GM18517 (cell line): Measurements from ENCODE around the gene MUC22.
"Not testable (repeated sequence)": the region's sequence is repeated elsewhere in the genome, so short reads cannot be mapped to it uniquely, and the experiment has no call there.

Source experiments
- ATAC-seq: cut with Tn5 transposase; IDR thresholded peaks from one replicate; pipeline ENCODE4 v1.9.1; 2021; ENCODE audit warnings: mild to moderate bottlenecking, moderate library complexity; ENCODE audit not compliant: unreplicated experiment

Gene MUC22

GRCh38 chr6:31010393-31011060 lies at the start of gene MUC22:
Gene MUC22 (plus strand): TSS chr6:31010474. CDS start chr6:31010707, 233 bp downstream.
- ATAC-seq, result no peak

GRCh38 chr6:30960907-30961673 lies 49.2 kb upstream of the MUC22 start:
- ATAC-seq, result no peak

GRCh38 chr6:30962716-30963115 lies 47.6 kb upstream of the MUC22 start:
- no peak for ATAC-seq

GRCh38 chr6:30963641-30964040 lies 46.6 kb upstream of the MUC22 start:
- no peak for ATAC-seq

- no peak for ATAC-seq
These were observed 46.2 kb upstream of the MUC22 start for GRCh38 chr6:30964075-30964474.

GRCh38 chr6:30965140-30965601 lies 45.1 kb upstream of the MUC22 start:
- no peak for ATAC-seq

- ATAC-seq, result no peak
These were observed 44.1 kb upstream of the MUC22 start for GRCh38 chr6:30966154-30966553.

GRCh38 chr6:30969171-30969570 lies 41.1 kb upstream of the MUC22 start:
- ATAC-seq, result not testable (repeated sequence)

GRCh38 chr6:30970946-30971345 lies 39.3 kb upstream of the MUC22 start:
- no peak for ATAC-seq

- no peak for ATAC-seq
These were observed 37.5 kb upstream of the MUC22 start for GRCh38 chr6:30972816-30973215.

- ATAC-seq, result no peak
These were observed 35.6 kb upstream of the MUC22 start for GRCh38 chr6:30974490-30975252.

GRCh38 chr6:30979141-30979540 lies 31.1 kb upstream of the MUC22 start:
- ATAC-seq, result no peak

- ATAC-seq, result no peak
These were observed 30.6 kb upstream of the MUC22 start for GRCh38 chr6:30979690-30980089.

GRCh38 chr6:30981942-30982772 lies 28.1 kb upstream of the MUC22 start:
- no peak for ATAC-seq

- ATAC-seq, result no peak
These were observed 26.8 kb upstream of the MUC22 start, which contains the start of gene MUC21 for GRCh38 chr6:30983439-30983838. Gene MUC21 (plus strand): TSS chr6:30983718. CDS start chr6:30983959, 241 bp downstream.

GRCh38 chr6:30985490-30985889 lies 24.8 kb upstream of the MUC22 start:
- ATAC-seq, result no peak

- ATAC-seq, result no peak
These were observed 23.0 kb upstream of the MUC22 start for GRCh38 chr6:30987304-30987703.

- ATAC-seq, result no peak
These were observed 22.0 kb upstream of the MUC22 start for GRCh38 chr6:30988209-30988825.

- ATAC-seq, result no peak
These were observed 19.7 kb upstream of the MUC22 start for GRCh38 chr6:30990422-30991086.

- ATAC-seq, result no peak
These were observed 18.4 kb upstream of the MUC22 start for GRCh38 chr6:30991891-30992290.
